Measurements from ENCODE around the gene ZFX. TPM values are rescaled to one million over a fixed set of nuclear protein-coding genes. Genes with fewer than 3 reads are reported as not detected.

ZFX gene
- total RNA-seq, 1 donor from 2014 or later = 59.1 TPM

DNA sequence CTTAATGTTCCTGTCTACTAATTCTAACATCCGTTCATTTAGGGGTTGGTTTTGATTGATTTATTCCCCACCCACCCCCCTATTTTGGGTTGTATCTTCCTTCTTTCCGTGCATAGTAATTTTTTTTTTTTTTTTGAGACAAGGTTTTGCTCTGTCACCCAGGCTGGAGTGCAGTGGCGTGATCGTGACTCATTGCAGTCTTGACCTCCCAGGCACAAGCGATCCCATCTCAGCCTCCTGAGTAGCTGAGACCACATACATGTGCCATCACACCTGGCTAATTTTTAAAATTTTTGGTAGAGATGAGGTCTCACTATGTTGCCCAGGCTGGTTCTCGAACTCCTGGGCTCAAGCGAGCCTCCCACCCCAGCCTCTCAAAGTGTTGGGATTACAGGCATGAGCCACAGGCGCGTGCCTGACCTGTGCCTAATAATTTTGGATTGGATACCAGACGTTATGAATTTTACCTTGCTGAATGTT, 79.9 kb downstream of the ZFX start:
- H3K79me2 ChIP-seq (ENCODE audit: low read depth) = no peaks in the 10 kb centered on the region
- DNase-seq (ENCODE audit: low spot score) = no peak
- no peaks in the 10 kb centered on the region for H3K36me3 ChIP-seq
- no peaks in the 10 kb centered on the region for H3K9me3 ChIP-seq (ENCODE audit: low read depth)
- Mint-ChIP-seq H3K36me3 (no peaks in the 10 kb centered on the region), H3K27me3 (ENCODE audit: insufficient read depth, low read depth) (no peaks in the 10 kb centered on the region), H3K27ac (no peak overlapping the region), H3K9me3 (peaks cover 13% of the 10 kb centered on the region), H3K4me3 (no peak overlapping the region), H3K4me1 (peaks cover 6% of the 10 kb centered on the region)
- TF ChIP-seq, protein P1, sequence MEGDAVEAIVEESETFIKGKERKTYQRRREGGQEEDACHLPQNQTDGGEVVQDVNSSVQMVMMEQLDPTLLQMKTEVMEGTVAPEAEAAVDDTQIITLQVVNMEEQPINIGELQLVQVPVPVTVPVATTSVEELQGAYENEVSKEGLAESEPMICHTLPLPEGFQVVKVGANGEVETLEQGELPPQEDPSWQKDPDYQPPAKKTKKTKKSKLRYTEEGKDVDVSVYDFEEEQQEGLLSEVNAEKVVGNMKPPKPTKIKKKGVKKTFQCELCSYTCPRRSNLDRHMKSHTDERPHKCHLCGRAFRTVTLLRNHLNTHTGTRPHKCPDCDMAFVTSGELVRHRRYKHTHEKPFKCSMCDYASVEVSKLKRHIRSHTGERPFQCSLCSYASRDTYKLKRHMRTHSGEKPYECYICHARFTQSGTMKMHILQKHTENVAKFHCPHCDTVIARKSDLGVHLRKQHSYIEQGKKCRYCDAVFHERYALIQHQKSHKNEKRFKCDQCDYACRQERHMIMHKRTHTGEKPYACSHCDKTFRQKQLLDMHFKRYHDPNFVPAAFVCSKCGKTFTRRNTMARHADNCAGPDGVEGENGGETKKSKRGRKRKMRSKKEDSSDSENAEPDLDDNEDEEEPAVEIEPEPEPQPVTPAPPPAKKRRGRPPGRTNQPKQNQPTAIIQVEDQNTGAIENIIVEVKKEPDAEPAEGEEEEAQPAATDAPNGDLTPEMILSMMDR (IDR thresholded peaks at IDR 0.05) = no peak
- TF ChIP-seq EZH2 (IDR thresholded peaks at IDR 0.05) (no peak), EZH2phosphoT487 (IDR thresholded peaks at IDR 0.05) (no peak)
- no peak overlapping the region for H3K4me2 ChIP-seq
- no peak overlapping the region for H3K4me3 ChIP-seq
- H2AFZ ChIP-seq (replicated peaks) = no peak overlapping the region
- no peaks in the 10 kb centered on the region for H4K20me1 ChIP-seq (ENCODE audit: low read depth)
- no peaks in the 10 kb centered on the region for H3K4me1 ChIP-seq
- H3K9ac ChIP-seq = no peak overlapping the region
- H3K27me3 ChIP-seq = no peaks in the 10 kb centered on the region
- H3F3A ChIP-seq (ENCODE audit: low read depth) = no peaks in the 10 kb centered on the region
- H3K27ac ChIP-seq = no peak overlapping the region

DNA sequence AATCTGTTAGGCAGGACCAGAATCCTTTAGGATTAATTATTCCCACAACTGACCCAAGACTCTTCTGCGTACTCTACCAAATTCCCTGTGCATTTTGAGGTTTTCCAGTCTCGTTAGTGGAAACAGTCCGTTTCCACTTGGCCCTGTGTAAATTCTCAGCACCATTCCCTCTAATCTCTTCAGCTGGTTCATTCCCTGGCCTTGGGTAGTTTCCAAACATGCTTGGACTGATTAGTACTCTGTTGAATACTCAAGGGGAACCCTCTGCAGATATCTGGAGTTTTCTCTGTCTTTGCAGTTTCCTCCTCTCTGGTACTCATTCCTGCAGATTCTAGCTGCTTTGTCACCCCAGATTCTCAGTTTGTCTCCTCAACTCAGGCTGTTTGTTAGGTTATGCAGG, 80.4 kb downstream of the ZFX start:
- H3K9me3 Mint-ChIP-seq = peaks cover 13% of the 10 kb centered on the region
- no peak overlapping the region for H3K4me2 ChIP-seq

DNA sequence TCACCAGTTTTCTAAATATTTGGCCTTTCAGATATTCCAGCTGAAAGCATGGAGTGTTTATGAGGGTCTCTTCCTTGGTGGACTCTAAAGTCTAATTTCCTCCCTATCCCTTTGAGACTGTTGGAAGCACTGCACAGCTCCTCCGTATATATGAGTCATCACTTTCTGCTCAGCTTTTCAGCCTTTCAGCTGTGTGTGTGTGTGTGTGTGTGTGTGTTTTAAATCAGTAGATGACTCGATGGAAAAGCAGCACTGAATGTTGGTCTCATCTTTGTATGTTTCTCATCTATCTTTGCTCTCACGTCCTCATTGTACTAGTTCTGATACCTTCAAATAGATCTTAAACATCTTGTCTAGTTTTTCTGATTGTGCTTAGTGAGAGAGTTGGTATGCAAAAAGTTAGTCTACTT, 81.6 kb downstream of the ZFX start:
- no peak overlapping the region for H3K4me3 Mint-ChIP-seq
- Histone ChIP-seq H3K27ac (no peak overlapping the region), H3F3A (ENCODE audit: low read depth) (no peaks in the 10 kb centered on the region), H2AFZ (replicated peaks) (no peak overlapping the region), H3K4me2 (no peak overlapping the region), H3K4me3 (no peak overlapping the region), H3K79me2 (ENCODE audit: low read depth) (no peaks in the 10 kb centered on the region), H3K9ac (no peak overlapping the region), H3K27me3 (no peaks in the 10 kb centered on the region), H3K36me3 (no peaks in the 10 kb centered on the region), H3K9me3 (ENCODE audit: low read depth) (no peaks in the 10 kb centered on the region), H3K4me1 (no peaks in the 10 kb centered on the region), H4K20me1 (ENCODE audit: low read depth) (no peaks in the 10 kb centered on the region)
- H3K27ac Mint-ChIP-seq = no peak overlapping the region
- TF ChIP-seq, protein P1 (IDR thresholded peaks at IDR 0.05) = no peak
- TF ChIP-seq EZH2phosphoT487 (IDR thresholded peaks at IDR 0.05) (no peak), EZH2 (IDR thresholded peaks at IDR 0.05) (no peak)
- H3K27me3 Mint-ChIP-seq (ENCODE audit: insufficient read depth, low read depth) = no peaks in the 10 kb centered on the region
- DNase-seq (ENCODE audit: low spot score) = no peak
- peaks cover 3% of the 10 kb centered on the region for H3K9me3 Mint-ChIP-seq
- H3K36me3 Mint-ChIP-seq = no peaks in the 10 kb centered on the region
- H3K4me1 Mint-ChIP-seq = peaks cover 6% of the 10 kb centered on the region

More for the DNA sequence above, 80.4 kb downstream of the ZFX start:
- Histone ChIP-seq H3K9ac (no peak overlapping the region), H4K20me1 (ENCODE audit: low read depth) (no peaks in the 10 kb centered on the region), H2AFZ (replicated peaks) (no peak overlapping the region), H3K27me3 (no peaks in the 10 kb centered on the region), H3K4me3 (no peak overlapping the region), H3K36me3 (no peaks in the 10 kb centered on the region), H3F3A (ENCODE audit: low read depth) (no peaks in the 10 kb centered on the region), H3K4me1 (no peaks in the 10 kb centered on the region), H3K79me2 (ENCODE audit: low read depth) (no peaks in the 10 kb centered on the region), H3K9me3 (ENCODE audit: low read depth) (no peaks in the 10 kb centered on the region), H3K27ac (no peak overlapping the region)
- no peaks in the 10 kb centered on the region for H3K36me3 Mint-ChIP-seq
- no peaks in the 10 kb centered on the region for H3K27me3 Mint-ChIP-seq (ENCODE audit: insufficient read depth, low read depth)
- no peak overlapping the region for H3K4me3 Mint-ChIP-seq
- H3K4me1 Mint-ChIP-seq = peaks cover 6% of the 10 kb centered on the region
- no peak for DNase-seq (ENCODE audit: low spot score)
- TF ChIP-seq, protein P1 (IDR thresholded peaks at IDR 0.05) = no peak
- TF ChIP-seq EZH2 (IDR thresholded peaks at IDR 0.05) (no peak), EZH2phosphoT487 (IDR thresholded peaks at IDR 0.05) (no peak)
- no peak overlapping the region for H3K27ac Mint-ChIP-seq

Data from neural progenitor cell (in vitro differentiated cells).